Daoy (cell line): ENCODE results near the gene AGA. TPM values are rescaled to one million over a fixed set of nuclear protein-coding genes. Genes with fewer than 3 reads are reported as not detected.

ENCODE experiments used
- DNase-seq: peaks from one replicate; pipeline ENCODE4 v3.0.0-alpha.2; 2015; ENCODE audit warnings: low read depth
- total RNA-seq: library from RNA; depleted of rRNA; stranded (reverse); fragments of >200 nt; shearing (Covaris generic); gene quantifications from 2 replicates; pipeline ENCODE4 v1.2.3, GENCODE V29; 2014; rRNA removed

The AGA gene
- total RNA-seq: 12.4 and 17.0 TPM in 2 replicates

GRCh38 chr4:177441803-177442622, at the start of gene AGA:
Gene AGA, minus strand, starts transcription at chr4:177442437. Its CDS starts 62 bp downstream, at chr4:177442375.
- peak; percentile 91 for DNase-seq

- no peak for DNase-seq
These were observed 49.8 kb upstream of the AGA start for GRCh38 chr4:177492022-177492421.

DNA sequence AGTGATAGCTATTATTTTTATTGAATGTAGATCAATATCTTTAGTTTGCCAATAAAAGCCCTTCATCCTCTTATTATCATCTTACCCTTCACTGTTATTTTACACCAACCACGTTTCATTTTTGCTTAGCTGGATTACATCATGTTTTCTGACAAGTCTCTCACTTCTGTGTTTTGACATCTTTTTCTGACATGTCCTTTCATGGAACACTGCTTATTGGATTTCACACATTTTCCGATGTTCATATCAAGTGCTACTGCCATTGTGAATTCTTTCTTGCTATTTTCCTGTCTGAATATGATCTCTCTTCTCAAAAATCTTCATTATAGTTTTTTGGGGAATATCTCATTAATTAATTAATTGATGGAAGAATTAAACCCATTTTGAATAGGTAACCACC, 48.5 kb upstream of the AGA start:
- DNase-seq: no peak

DNA sequence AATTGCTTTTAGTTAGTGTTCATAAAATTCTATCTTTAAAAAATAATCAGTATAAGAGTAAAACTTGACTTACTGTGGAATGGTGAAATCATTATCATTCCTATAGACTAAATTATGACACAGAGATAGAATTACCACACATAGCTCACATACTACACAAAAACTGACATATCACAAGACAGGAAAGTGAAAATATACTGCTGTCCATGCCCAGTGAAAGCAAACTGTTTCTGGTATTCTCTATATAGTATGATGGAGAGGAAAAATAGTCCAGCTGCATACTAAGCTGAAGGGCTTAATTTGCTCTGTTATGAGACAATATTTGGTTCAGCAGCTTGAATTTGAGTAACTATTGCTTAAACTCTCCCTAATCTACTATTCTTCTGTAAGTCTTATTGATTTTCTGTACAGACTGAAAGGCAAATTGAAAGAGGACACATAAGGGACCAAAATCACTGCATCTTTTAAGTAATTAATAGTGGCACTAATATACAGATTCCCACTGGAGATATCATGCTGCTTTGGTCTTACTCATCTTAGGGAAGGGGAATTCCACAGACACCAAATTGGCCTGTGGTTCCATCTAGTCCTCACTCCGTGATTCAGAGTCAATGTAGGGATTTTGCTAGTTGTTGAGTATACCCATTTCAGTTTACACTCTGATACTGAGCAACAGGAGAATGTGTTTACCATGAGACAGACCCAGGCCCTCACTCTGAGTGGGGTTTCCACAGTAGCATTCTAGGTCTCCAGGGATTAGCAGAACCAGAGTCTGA, 47.4 kb upstream of the AGA start:
- peak; percentile 27 for DNase-seq

DNA sequence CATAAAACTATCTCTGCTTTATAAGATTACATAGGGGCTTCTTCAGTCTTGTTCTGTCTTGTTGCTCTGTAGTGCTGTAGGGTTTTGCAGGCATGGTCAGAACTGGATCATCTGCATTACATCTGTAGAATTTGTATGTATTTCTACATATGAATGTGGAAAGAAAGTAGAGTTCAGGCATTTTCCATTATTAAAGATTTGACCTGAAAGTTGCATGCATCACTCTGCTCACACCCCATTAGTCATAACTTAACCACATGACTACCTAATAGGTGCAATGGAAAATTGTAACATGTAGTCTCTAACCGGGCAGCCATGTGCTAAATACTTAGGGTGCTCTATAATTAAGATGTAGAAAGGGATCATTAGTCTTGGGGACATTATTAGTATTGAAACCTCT, 45.7 kb upstream of the AGA start:
- DNase-seq: no peak

GRCh38 chr4:177485528-177485927, 43.3 kb upstream of the AGA start:
- DNase-seq: peak; percentile 23

DNA sequence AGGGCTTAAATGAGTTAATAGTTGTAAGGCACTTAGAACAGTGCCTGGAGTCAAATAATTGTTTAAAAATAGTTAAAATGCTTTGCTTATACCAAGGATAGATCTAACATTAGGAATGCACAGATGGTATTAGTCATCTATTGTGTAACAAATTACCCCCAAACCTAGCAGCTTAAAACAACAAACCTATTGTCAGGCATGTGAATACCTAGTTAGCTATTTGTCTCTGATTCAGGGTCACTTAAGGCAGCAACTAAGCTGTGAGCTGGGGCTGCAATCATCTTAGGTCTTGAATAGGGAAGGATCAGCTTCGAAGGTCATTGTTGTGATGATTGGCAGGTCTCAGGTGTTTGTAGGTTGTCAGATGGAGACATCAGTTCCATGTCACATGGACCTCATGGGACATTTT, 42.4 kb upstream of the AGA start:
- DNase-seq: peak; percentile 22

- no peak for DNase-seq
These were observed 41.5 kb upstream of the AGA start for GRCh38 chr4:177483760-177484159.

GRCh38 chr4:177483271-177483670, 41.0 kb upstream of the AGA start:
- DNase-seq: no peak

DNA sequence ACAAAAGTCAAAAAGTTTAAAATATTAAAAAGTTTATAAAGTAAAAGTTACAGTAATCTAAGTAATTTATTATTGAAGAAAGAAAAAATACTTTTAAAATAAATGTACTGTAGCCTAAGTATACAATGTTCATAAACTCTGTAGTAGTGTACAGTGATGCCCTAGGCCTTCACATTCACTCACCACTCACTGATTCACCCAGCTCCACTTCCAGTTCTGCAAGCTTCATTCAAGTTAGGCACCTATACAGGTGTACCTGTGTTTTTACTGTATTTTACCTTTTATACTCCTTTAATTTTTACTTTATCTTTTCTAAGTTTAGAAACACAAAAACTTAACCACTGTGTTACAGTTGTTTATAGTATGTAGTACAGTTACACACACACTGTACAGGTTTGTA, 40.1 kb upstream of the AGA start:
- no peak for DNase-seq

DNA sequence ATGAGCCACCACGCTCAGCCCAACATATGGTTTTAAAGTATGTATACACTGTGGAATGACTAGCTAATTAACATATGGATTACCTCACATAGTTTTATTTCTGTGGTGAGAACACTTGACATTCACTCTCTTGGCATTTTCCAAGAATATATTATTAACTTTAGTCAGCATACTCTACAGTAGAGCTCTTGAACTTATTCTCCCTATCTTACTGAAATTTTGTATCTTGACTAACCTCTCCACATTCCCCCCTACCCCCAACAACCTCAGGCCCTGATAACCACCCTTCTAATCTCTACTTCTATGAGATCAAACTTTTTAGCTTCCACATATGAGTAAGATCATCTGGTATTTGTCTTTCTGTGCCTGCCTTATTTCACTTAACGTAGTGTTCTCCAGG, 38.6 kb upstream of the AGA start:
- DNase-seq: peak; percentile 50

- DNase-seq: no peak
These were observed 36.8 kb upstream of the AGA start for GRCh38 chr4:177479063-177479462.

DNA sequence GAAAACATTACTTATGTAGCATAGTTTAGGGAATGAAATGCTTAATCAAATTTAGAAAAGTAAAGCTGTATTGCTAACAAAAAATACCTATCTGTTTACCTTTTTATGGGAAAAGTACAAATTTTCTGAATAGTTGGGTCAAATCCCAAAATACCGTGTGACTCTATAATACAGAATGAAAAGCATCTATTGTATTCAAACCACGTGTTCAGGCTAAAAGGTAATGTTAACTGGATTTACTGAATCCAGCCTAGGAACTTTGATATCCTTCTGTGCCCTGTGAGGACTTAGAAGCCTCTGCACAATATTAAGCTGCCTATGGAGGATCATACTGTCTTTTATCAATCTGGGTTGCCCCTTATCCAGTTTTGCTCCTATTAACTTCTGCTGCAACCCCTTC, 36.3 kb upstream of the AGA start:
- DNase-seq: no peak

- DNase-seq: no peak
These were observed 31.8 kb upstream of the AGA start for GRCh38 chr4:177473991-177474390.

GRCh38 chr4:177464026-177464425, 21.8 kb upstream of the AGA start:
- DNase-seq: no peak

DNA sequence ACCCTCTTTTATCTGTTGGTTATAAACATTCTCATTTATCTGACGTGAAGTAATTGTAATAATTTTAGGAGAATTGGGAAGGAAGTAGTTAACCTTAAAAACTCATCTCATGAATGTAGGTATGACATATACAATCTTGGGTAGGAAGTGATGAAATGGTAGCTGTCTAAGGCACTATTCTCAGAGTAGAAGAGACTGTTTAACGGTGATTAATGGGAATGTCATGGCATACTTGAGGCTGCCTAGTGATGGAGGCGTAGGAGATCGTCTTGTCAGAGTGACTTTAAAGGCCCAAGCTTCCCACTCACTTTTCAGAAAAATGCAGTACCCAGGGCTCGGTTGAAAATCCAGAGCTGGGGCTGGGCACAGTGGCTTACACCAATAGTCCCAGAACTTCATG, 19.4 kb upstream of the AGA start:
- no peak for DNase-seq

GRCh38 chr4:177460460-177460859, 18.2 kb upstream of the AGA start:
- DNase-seq: no peak

DNA sequence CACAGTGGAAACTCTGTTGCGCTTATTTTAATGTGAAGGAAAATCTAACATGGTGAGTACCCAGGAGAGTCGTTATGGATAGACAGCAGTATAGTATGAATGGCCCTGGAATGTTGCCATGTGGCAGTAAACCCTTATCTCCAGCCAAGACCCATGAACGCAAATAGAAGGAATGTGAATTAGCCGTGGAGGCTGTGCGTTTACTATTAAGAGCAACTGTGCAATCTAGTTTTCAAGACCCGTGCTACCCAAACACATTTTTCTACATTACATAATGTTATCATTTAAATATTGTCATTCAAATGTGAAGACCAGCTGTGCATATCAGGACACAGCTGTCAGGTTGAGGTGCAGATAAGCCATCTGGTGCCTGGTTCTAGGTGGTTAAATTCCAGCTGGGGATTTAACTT, 13.3 kb upstream of the AGA start:
- no peak for DNase-seq

DNA sequence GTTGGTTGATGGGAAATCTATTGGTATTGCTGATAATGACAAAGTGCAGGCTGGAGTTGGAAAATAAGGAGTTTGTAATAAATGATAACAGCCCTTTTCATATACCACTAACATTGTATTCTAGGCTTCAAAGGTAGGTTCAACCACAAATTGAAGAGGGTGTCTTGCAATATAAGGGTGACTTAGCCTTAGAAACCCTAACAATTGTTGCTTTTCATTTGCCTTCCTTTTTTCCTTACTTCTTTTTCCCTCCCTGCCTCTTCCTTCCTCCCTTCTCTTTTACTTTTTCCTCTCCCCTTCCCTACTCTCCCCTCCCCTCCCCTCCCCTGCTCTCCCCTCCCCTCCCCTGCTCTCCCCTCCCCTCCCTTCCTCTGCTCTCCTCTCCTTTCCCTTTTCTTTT, 10.9 kb upstream of the AGA start:
- no peak for DNase-seq

DNA sequence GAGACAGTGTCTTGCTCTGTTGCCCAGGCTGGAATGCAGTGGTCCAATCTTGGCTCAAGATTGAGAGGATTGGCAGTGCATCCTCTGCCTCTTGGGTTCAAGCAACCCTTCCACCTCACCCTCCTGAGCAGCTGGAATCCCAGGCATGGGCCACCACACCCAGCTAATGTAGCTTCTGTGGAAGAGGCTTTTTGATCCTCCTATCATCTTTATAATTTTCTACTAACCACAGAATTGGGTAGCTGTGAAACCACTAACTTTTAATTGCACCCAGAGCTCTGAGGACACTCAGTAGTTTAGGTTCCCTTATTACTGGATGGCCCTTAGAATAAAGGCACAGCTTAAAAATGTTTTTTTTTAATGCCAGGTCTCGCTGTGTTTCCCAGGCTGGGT, 8.9 kb upstream of the AGA start:
- DNase-seq: no peak

- DNase-seq: no peak
These were observed 8.3 kb upstream of the AGA start for GRCh38 chr4:177450426-177451107.

GRCh38 chr4:177448850-177449249, 6.6 kb upstream of the AGA start:
- DNase-seq: no peak
